Central memory CD4-positive, alpha-beta T cell (primary cell): ENCODE data around the gene TPSAB1.
"Not testable (repeated sequence)": the region's sequence is repeated elsewhere in the genome, so short reads cannot be mapped to it uniquely, and the experiment has no call there.

Source experiments
- DNase-seq: peaks from one replicate; pipeline ENCODE4 v3.0.0; 2022

TPSAB1 gene

DNA sequence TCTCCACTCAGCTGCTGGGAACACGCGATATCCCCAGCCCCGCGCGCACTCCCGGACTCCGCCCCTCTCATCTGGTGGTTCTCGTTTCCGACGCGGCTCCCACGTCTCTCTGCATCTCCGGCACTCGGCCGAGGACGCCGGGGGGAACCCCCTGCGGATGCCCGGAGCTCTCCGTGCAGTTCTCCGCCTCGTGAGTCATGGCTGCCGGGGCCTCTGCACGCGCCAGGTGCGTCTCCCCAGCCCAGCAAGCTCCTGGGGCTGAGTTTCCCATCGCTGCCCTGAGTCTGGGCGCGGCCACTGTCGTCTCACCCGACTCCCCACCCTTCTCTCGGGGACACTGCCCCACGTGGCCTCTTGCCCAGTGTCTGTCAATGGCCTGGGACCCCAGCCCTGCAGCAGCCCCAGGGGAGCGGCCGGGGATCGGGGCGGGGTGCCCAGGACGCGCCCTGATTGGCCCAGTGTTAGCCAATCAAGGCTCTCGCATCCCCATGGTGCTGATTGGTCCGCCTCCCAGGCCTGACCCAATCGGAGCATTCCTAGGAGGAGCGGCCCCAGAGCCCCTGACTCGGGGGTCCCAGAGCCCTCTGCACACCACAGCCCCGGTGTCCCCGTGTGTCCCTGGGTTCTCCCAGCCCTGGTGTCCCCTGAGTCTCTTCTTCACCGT is 13.3 kb downstream of the TPSAB1 start:
- not testable (repeated sequence) for DNase-seq

DNA sequence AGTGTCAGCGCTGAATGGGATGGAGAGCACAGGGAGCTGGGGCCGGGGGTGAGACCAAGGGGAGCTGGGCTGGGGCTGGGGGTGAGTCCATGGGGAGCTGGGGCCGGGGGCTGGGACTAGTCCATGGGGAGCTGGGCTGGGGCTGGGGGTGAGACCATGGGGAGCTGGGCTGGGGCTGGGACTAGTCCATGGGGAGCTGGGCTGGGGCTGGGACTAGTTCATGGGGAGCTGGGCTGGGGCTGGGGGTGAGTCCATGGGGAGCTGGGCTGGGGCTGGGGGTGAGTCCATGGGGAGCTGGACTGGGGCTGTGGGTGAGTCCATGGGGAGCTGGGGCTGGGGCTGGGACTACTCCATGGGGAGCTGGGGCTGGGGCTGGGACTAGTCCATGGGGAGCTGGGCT is 14.3 kb downstream of the TPSAB1 start:
- not testable (repeated sequence) for DNase-seq

DNA sequence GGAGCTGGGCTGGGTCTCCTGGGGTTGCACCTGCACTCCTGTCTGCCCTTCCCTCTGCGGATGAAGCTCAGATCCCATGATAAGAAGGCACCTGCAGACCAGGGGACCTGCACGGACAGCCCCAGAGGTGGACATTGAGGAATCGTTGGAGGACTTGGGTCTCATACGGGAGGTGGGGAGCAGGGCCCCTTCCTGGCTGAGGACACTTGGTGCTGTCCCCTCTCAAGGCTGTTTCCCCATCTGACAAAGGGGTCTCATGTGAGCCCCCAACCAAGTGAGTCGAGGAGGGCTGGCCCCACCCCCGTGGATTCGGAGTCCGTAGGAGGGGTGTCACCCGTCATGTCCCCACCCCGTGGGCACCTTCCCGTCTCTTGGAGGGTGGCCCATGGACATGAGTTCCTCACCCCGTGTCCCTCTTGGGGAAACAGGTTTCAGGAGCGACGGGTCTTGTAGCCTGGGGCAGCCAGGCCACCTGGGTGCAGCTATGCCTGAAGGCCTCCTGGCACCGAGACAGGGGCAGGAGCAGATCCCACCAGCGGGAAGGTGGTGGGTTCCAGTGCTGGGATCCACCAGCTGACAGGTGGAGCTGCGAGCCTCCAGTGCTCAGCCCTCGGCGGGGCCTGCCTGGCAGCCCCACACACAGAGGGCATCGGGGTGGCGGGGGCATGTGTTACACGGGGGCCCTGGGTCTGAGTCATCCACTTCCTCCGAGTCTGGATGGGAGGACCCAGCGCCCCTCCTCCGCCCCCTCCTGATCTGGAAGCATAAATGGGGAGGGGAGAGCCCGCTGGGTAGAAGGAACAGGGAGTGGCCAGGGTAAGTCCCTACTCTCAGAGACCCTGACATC is 15.0 kb downstream of the TPSAB1 start, which contains the start of gene TPSD1:
Gene TPSD1 (plus strand): TSS at position 794 of the 847 bp plus-strand sequence. CDS start 212 bp downstream, outside the sequence.
- DNase-seq, result not testable (repeated sequence)

DNA sequence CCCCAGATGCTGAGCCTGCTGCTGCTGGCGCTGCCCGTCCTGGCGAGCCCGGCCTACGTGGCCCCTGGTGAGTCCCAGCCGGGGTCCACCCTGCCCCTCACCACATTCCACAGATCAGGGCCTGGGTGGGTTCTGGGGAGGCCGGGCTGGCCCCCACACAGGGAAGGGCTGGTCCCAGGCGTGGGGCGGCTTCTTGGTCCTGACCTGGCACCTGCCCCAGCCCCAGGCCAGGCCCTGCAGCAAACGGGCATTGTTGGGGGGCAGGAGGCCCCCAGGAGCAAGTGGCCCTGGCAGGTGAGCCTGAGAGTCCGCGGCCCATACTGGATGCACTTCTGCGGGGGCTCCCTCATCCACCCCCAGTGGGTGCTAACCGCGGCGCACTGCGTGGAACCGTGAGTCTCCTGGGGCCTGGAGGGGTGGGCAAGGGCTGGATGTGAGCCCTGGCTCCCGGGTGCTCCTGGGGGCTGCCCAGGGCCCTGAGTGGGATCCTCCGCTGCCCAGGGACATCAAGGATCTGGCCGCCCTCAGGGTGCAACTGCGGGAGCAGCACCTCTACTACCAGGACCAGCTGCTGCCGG is 15.9 kb downstream of the TPSAB1 start:
- not testable (repeated sequence) for DNase-seq

DNA sequence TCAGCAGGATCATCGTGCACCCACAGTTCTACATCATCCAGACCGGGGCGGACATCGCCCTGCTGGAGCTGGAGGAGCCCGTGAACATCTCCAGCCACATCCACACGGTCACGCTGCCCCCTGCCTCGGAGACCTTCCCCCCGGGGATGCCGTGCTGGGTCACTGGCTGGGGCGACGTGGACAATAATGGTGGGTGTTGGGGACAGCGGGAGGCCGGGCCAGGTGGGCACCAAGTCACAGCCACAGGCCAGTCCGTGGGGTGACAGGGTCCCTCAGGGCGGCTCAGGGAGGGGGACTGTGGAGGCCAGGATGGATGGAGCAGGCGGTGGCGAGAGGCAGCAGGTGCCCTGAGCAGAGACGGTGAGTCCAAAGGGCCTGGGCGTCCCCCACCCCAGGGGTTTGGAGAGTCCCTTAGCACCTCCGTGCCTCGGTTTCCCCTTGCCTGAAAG is 16.4 kb downstream of the TPSAB1 start:
- DNase-seq, result no peak

DNA sequence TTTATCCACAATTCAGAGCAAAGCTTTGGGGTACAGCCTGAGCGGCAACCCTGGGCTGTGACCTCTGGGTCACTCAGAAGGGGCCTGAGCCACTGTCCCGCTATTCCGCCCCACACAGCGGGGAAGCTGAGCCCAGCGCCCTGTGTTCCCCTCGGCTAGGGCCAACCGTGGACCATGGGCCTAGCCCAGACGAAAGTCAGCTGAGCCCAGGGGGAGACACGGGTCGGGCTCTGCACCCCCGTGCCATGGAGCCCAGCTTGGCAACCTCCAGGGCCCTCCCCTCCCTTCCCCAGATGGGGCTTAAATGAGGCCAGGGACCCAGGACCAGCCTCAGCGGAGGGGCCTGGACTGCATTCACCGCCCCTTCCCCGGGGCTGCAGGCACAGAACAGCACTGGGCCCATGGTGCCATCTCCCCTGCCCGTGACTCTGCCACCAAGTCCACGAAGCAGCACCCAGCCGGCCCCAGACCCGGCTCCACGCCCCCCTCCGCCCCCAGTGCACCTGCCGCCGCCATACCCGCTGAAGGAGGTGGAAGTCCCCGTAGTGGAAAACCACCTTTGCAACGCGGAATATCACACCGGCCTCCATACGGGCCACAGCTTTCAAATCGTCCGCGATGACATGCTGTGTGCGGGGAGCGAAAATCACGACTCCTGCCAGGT is 17.2 kb downstream of the TPSAB1 start:
- DNase-seq, result no peak

DNA sequence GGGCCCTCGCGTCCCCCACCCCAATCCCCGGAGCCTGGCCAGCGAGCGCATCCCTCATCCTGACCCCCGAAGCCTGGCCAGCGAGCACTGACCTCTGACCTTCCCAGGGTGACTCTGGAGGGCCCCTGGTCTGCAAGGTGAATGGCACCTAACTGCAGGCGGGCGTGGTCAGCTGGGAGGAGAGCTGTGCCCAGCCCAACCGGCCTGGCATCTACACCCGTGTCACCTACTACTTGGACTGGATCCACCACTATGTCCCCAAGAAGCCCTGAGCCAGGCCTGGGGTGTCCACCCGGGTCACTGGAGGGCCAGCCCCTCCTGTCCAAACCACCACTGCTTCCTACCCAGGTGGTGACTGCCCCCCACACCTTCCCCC is 17.7 kb downstream of the TPSAB1 start:
- no peak for DNase-seq

DNA sequence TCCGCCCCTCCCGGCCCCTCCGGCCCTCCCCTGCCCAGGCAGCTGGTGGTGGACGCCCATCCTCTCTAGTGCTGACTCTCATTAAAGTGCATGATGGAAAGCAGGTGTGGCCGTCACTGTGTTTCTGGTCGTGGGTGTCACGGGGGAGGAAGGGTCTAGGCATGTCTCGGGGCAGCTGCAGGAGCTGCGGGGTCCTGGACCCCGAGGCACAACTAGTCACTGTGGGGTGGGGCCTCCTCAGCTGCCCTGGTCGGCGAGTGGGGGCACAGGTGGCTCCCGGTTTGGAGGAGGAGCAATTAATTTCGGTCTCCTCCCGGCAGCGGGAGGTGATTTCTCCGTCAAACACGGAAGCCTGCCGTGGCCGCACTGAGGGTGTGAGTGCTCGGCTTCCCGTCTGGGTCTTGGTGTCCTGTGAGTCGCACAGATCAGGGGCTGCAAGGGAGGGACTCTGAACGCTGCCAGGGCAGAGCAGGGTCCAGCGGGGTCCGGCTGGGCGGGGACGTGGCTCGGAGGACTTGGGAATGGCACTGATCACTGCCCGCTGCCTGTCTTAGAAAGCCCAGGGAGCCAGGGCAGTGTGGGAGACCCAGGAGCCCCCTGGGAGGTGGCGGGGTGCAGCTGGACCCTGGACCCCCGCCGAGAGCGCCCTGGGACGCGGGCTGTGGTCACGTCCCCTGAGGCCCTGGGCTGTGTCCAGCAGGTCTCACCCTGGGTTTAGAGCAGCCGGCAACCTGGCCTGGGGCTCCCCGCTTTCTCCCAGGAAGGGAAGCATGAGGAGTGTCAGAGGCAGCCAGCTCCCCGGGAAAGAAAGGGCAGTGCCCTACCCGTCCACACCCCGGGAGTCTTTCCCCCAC is 18.6 kb downstream of the TPSAB1 start:
- DNase-seq, result no peak

DNA sequence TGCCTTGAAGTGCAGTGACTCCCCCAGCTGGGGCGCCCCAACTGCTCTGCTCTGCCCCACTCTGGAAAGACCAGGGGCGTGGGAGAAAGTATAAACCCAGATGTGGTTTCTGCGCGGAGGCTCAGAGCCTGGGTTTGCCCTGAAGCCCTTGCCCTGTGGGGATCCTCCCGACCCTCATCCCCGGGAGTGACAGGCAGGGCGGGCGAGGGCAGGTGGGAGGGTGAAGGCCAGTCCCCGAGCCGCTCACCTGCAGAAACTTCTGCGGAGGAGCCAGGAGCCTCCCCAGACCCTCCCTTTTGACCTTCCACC is 19.2 kb downstream of the TPSAB1 start:
- no peak for DNase-seq

DNA sequence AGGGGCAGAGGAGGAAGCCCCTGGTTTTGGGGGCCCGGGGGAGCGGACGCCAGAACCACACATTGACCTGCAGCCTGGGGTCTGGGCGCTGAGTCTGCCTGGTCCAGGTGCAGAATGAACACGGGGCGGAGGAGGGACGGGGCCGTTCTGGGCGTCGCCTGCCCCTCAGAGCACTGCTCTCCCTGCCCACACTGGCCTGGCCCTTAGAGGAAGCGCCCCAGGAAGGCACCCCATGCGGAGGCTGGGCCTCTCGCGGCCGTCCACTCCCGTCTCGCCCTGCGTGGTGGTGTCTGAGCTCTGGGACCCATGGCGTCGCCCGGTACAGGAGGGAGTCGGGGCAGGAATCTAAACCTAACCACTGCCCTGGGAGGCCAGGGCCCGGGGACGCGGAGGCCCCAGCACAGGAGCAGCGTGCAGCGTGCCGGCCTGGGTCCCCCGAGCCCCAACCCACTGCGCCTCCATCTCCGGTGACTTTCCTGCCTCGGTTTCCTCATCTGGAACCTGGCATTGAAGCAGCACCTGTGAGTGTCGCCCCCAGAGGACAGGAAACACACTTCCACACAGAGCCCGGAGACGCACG is 19.7 kb downstream of the TPSAB1 start:
- DNase-seq, result no peak

DNA sequence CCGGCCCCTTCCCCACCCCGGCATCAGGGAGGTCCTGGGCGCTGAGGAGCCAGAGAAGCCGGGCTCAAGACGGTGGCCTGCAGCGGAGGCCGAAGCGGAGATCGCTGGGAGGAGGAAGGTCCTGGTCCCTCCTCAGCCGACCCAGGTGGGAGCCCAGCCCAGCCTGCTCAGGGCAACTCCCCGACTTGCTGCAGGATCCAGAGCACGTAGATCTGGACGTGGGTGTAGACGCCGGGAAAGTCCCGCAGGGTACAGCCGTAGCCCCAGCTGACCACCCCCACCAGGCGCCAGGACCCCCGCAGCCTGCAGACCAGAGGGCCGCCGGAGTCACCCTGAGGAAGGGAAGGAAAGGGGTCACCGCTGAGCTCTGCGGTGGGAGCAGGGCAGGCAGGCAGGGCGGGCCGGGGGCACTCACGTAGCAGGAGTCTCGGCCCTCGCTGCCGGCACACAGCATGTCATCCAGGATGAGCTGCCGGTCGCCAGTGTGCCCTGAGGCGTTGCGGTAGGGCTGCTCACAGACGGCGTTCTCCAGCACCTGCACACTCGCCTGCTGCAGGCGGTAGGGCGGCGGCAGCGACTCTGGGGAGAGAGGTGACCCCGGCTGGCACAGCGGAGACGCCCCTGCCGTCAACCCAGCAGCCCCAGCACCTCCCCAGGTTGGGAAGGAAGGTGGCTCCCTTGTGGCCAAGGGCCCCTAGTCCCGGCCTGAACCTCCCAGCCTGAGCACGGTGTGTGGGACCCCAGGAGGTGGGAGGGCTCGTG is 20.8 kb downstream of the TPSAB1 start:
- DNase-seq, result no peak

DNA sequence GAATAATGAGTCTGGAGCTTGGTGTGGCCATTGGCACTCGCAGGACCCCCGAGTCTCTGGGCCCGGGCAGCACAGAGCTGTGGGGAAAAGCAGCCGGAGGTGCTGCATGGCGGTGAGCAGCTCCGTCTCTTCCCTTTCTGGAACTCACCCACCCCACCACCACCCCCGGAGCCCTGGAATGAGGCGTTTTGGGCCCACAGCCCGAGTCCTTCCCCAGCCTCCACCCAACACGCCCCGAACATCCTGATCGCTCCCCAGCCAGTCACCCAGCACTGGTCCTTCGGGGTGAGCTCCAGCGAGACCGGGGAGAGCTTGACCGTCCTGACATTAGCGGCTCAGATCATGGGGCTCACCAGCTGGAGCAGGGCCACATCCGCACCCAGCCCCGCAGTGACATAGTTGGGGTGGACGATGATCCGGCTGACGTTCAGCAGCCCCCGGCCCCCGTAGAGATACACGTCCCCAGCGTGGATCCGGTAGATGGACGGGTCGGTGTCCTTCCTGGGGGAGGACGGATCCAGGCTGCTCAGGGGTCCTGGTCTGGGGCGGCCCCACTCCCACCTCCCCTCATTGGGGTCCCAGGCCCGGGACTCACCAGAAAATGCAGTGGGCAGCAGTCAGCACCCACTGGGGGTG is 21.8 kb downstream of the TPSAB1 start:
- no peak for DNase-seq

DNA sequence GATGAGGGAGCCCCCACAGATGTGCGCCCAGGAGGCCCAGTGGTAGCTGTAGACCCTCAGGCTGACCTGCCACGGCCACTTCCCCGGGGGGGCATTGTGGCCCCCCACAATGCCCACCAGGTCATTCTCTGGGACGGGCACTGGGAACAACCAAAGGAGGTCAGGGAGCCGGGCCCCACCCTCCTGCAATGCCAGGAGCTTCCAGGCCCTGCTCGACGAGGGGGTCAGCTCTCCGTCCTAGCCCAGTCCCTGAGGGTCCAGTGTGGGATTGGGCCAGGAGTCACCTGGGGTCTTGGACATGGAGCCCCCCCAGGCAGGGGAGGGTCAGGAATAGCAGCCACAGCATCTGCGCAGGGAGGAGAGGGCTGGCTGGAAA is 22.3 kb downstream of the TPSAB1 start:
- no peak for DNase-seq

DNA sequence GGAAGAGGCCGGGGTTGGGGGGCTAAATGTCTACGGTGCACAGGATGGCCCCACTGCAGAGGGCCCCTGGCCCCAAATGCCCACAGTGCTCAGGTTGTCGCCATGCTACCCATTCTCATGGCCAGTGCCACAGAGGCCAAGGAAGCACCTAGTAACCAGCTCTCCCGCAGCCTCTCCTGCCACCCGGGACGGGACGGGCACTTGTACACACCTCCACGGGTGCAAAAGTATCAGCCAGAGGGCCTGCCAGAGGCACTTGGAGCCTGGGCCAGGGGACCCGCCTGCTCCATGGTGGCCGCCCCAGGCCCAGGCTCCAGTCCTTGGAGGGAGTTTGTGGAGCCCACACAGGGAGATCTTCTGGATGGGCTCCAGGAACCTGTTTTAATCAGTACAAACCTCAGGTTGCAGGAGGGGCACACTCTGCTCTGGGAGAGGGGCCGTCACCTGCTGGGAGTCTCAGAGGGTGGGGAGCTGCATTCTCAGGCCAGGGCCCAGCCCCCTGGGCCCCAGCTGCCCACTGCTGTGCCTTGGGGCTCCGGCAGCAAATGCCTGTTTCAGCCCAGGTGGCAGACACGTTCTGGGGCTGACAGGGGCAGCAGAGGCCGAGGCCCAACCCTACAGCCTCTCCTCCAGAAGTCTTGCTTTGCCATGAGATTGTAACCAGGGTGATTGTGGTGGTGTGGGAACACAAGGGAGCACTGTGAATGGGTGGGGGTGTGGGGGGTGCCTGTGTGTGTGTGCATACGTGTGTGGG is 23.3 kb downstream of the TPSAB1 start:
- no peak for DNase-seq

DNA sequence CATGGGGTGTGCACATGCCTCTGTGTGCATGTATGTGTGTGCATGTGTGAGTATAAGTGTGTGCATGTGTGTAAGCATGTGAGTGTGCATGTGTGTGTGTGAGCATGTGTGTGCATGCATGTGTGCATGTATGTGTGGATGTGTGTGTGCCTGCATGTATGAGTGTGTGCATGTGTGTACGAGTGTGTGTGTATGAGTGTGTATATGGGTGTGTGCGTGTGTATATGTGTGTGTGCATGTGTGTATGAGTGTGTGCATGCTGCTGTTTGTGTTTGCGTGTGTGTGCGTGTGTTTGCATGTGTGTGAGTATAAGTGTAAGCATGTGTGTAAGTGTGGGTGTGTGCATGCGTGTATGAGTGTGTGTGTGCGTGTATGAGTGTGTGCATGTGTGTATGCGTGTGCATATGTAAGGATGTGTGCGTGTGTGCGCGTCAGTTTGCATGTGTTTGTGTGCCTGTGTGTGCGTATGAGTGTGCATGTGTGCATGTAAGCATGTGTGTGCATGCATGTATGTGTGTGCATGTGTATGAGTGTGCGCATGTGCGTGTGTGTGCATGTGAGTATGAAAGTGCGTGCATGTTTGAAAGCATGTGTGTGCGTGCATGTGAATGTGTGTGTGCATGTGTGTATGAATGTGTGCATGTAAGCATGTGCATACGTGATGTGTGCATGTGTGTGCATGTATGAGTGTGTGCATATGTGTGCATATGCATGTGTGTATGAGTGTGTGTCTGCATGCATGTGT is 24.0 kb downstream of the TPSAB1 start:
- DNase-seq, result no peak

DNA sequence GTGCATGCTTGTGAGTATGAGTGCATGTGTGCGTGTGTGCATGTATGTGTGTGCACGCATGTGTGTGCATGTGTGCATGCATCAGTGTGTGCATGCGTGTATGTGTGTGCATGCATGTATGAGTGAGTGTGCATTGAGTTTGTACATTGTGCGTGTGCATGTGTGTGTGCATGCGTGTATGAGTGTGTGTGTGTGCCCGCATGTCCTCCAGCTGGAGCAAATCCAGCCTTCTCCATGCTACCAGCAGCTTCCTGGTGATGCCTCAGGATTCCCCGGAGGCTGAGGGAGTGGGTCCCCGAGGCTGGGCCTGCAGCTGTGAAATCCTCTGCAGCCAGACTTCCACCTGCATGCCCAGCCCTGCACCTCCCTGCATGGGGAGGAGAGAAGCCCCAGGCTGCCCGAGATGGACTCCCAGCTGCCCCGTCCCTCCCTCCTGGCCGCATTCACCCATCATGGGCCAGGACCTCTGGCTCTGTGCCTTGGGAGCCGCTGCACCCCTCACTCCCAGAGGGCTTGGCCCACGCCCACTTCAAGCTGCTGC is 24.7 kb downstream of the TPSAB1 start:
- DNase-seq, result no peak

DNA sequence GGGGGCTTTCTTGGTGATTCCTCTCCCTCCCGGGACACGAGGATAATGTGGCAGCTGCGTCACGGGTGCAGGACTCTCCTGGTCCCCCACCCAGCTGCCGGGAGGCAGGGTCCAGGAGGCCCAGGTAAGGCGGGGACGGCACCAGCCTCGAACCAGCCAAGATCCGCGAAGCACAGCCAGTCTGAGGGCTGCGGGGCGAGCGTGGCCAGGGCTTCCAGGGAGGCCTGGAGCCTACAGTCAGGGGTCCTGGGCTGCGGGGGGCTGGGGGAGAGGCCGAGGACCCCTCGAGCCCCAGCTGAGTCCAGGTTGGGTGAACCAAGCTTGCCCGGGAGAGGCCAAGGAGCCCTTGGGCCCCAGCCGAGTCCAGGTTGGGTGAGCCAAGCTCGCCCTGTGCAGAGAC is 25.3 kb downstream of the TPSAB1 start:
- DNase-seq, result no peak

DNA sequence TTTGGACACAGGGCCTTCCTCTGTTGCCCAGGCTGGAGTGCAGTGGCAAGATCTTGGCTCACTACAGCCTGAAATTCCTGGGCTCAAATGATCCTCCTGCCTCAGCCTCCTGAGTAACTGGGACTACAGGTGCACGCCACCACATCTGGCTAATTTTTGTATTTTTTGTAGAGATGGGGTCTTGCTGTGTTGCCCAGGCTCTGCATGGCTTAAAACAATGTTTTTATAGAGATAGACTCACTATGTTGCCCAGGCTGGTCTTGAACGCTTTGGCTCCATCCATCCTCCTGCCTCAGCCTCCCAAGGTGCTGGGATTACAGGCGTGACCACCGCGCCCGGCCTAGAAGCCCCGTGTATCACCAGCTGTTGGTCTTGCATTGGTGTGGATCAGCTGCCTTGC is 28.9 kb downstream of the TPSAB1 start:
- DNase-seq, result not testable (repeated sequence)

DNA sequence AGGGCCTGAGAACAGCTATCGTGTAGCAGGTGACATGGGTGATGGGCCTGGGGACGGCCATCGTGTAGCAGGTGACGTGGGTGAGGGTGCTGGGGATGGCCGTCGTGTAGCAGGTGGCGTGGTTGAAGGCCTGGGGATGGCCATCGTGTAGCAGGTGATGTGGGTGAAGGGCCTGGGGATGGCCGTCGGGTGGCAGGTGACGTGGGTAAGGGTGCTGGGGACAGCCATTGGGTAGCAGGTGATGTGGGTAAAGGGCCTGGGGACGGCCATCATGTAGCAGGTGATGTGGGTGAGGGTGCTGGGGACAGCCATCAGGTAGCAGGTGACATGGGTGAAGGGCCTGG is 30.8 kb downstream of the TPSAB1 start:
- DNase-seq, result no peak
